Measurements from ENCODE around the gene LDHB.
"Not testable (repeated sequence)": the region's sequence is repeated elsewhere in the genome, so short reads cannot be mapped to it uniquely, and the experiment has no call there.

LDHB gene

DNA sequence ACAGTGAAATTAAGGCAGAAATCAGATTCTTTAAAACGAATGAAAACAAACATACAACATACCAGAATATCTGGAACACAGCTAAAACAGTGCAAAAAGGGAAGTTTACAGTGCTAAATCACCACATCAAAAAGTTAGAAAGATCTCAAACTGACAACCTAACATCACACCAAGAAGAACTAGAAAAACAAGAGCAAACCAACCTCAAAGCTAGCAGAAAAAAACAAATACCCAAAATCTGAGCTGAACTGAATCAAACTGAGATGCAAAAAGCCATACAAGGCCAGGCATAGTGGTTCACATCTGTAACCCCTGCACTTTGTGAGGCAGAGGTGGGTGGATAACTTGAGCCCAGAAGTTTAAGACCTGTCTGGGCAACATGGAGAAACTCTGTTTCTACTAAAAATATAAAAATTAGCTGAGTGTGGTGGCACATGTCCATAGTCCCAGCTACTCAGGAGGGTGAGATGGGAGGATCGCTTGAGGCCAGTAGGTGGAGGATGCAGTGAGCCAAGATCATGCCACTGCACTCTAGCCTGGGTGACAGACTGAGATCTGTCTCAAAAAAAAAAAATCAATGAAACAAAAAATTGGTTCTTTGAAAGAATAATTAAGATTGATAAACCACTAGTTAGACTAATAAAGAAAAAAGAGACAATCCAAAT lies 33.2 kb upstream of the LDHB start:
- TF ChIP-seq EZH2 (IDR thresholded peaks at IDR 0.05): no peak
- no peak for TF ChIP-seq POLR2AphosphoS5 (IDR thresholded peaks at IDR 0.05; ENCODE audit: borderline replicate concordance, low read depth, low read length)
- no peak for TF ChIP-seq FOXP2 (optimal IDR thresholded peaks at IDR 0.05; ENCODE audit: control extremely low read depth, extremely low read length, insufficient read depth)
- Histone ChIP-seq H3K36me3 (ENCODE audit: insufficient read depth, low read length) (no peaks in the 10 kb centered on the region), H3K9ac (ENCODE audit: insufficient read length) (no peak overlapping the region), H3K4me3 (no peak overlapping the region), H3K27ac (no peak overlapping the region), H3K9me3 (ENCODE audit: low read depth, low read length) (no peaks in the 10 kb centered on the region)
- no peak for DNase-seq (ENCODE audit: low read depth, low spot score)

DNA sequence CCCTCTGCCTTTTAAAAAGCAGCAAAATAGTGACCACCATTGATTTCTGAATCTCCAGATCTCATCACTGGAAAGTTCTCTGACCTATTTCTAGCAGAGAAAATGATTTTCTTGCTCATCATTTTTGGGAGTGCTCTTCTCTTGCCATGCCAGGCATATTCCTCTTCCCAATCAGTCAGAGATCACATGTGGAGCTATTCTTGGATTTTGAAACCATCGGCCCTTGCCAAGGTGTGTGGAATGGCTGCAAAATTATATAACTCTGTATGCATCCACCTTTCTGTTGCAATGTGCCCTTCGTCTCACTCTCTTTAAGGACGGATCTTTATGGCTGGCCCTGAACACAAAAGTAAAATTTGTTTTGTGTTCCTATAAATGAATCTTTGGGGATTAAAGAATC lies 25.5 kb upstream of the LDHB start:
- Histone ChIP-seq H3K9ac (ENCODE audit: insufficient read length) (no peak overlapping the region), H3K4me3 (no peak overlapping the region), H3K36me3 (ENCODE audit: insufficient read depth, low read length) (no peaks in the 10 kb centered on the region), H3K9me3 (ENCODE audit: low read depth, low read length) (no peaks in the 10 kb centered on the region), H3K27ac (no peak overlapping the region)
- DNase-seq (ENCODE audit: low read depth, low spot score): no peak
- TF ChIP-seq FOXP2 (optimal IDR thresholded peaks at IDR 0.05; ENCODE audit: control extremely low read depth, extremely low read length, insufficient read depth): no peak
- no peak for TF ChIP-seq EZH2 (IDR thresholded peaks at IDR 0.05)
- TF ChIP-seq POLR2AphosphoS5 (IDR thresholded peaks at IDR 0.05; ENCODE audit: borderline replicate concordance, low read depth, low read length): no peak

DNA sequence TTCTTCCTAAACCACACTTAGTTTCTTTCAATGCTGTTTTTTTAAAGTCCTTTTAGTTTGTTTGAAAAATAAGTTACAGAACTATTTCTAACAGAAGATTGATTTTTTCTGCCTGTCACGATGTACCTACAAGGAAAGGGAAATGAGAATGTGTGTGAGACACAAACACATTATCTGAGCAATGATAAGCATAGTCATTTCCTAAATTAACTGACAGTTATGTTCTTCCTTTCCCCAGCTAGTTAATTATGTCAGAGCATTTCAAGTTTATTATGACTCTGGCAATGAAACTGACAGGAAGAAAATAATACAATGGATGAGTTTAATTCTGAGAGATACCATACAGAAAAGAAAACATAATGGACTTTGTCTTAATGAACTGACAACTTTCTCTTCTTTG lies 21.3 kb upstream of the LDHB start:
- TF ChIP-seq FOXP2 (optimal IDR thresholded peaks at IDR 0.05; ENCODE audit: control extremely low read depth, extremely low read length, insufficient read depth) (no peak), POLR2AphosphoS5 (IDR thresholded peaks at IDR 0.05; ENCODE audit: borderline replicate concordance, low read depth, low read length) (no peak), EZH2 (IDR thresholded peaks at IDR 0.05) (no peak)
- Histone ChIP-seq H3K9me3 (ENCODE audit: low read depth, low read length) (no peaks in the 10 kb centered on the region), H3K27ac (no peak overlapping the region), H3K4me3 (no peak overlapping the region), H3K36me3 (ENCODE audit: insufficient read depth, low read length) (no peaks in the 10 kb centered on the region), H3K9ac (ENCODE audit: insufficient read length) (peak overlapping the region; percentile 11)
- no peak for DNase-seq (ENCODE audit: low read depth, low spot score)

DNA sequence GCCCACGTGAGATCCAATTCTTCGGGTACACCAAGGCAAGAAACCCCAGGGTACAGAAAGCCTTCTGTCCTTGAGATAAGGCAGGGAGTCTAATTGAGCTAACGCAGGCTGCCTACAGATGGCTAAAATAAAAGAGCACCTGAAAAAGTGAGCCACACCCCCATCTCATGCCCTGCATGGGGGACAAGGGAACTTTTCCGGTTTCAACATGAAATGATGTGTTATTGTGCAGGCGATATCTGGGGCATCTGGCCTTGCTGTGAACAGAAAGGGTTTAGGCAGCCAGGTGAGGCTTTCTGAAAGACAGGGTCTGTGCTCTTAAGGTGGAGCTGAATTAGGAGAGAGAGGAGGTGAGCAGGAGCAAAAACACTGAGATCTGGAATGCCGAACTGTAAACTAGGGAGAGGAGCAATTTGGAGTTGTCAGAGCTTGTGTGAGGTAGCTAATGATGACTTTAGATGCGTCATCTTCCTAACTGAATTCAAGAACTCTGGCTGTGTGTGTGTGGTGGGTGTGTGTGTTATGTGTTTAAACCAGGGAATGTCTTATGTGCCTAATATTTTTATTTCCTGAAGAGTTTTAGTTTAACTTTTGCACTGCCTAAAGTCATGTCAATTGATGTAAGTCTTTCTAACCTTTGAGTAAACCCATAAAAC lies 20.1 kb upstream of the LDHB start:
- TF ChIP-seq EZH2 (IDR thresholded peaks at IDR 0.05): no peak
- TF ChIP-seq POLR2AphosphoS5 (IDR thresholded peaks at IDR 0.05; ENCODE audit: borderline replicate concordance, low read depth, low read length): no peak
- TF ChIP-seq FOXP2 (optimal IDR thresholded peaks at IDR 0.05; ENCODE audit: control extremely low read depth, extremely low read length, insufficient read depth): no peak
- no peaks in the 10 kb centered on the region for H3K36me3 ChIP-seq (ENCODE audit: insufficient read depth, low read length)
- no peak overlapping the region for H3K27ac ChIP-seq
- H3K9ac ChIP-seq (ENCODE audit: insufficient read length): no peak overlapping the region
- H3K9me3 ChIP-seq (ENCODE audit: low read depth, low read length): no peaks in the 10 kb centered on the region
- H3K4me3 ChIP-seq: no peak overlapping the region
- no peak for DNase-seq (ENCODE audit: low read depth, low spot score)

DNA sequence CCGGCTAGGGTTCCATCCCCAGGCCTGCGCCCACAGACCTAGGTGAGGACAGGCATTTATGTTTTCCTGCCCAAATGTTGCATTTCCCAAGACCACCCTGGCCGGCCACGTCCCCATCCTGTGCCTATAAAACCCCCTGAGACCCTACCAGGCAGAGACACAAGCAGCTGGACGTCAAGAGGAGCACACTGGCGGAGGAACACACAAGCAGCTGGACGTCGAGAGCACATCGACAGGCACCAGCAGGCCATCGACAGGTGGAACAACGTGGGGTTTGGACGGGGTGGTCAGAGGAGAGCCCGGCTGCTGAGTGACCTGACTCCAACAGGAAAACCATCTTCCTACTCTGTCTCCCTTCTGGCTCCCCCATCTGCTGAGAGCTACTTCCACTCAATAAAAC lies 19.6 kb upstream of the LDHB start:
- Histone ChIP-seq H3K9ac (ENCODE audit: insufficient read length) (no peak overlapping the region), H3K27ac (no peak overlapping the region), H3K36me3 (ENCODE audit: insufficient read depth, low read length) (no peaks in the 10 kb centered on the region), H3K9me3 (ENCODE audit: low read depth, low read length) (no peaks in the 10 kb centered on the region), H3K4me3 (no peak overlapping the region)
- DNase-seq (ENCODE audit: low read depth, low spot score): no peak
- TF ChIP-seq EZH2 (IDR thresholded peaks at IDR 0.05) (no peak), POLR2AphosphoS5 (IDR thresholded peaks at IDR 0.05; ENCODE audit: borderline replicate concordance, low read depth, low read length) (no peak)

DNA sequence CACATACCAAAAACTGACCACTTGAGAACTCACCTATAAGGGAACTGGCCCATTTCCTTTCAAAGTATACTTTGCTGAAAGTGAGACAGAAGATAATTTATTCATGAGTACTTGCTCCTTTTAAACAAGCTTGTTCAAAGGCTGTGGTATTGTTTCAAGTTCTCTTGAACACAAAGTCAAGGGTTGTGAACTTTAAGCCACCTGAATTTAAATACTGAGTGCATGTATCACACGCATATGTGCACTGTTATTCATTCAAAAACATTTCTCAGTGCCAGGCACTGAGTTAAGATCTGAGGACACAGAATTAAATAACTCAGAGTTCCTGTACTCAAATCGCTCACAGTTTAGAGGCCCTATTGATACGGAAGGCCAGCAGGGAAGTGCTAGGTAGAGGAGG lies 19.1 kb upstream of the LDHB start:
- no peak for TF ChIP-seq FOXP2 (optimal IDR thresholded peaks at IDR 0.05; ENCODE audit: control extremely low read depth, extremely low read length, insufficient read depth)
- TF ChIP-seq EZH2 (IDR thresholded peaks at IDR 0.05): no peak
- TF ChIP-seq POLR2AphosphoS5 (IDR thresholded peaks at IDR 0.05; ENCODE audit: borderline replicate concordance, low read depth, low read length): no peak
- H3K4me3 ChIP-seq: no peak overlapping the region
- no peak overlapping the region for H3K27ac ChIP-seq
- H3K9ac ChIP-seq (ENCODE audit: insufficient read length): no peak overlapping the region
- no peak for DNase-seq (ENCODE audit: low read depth, low spot score)
- H3K9me3 ChIP-seq (ENCODE audit: low read depth, low read length): no peaks in the 10 kb centered on the region
- no peaks in the 10 kb centered on the region for H3K36me3 ChIP-seq (ENCODE audit: insufficient read depth, low read length)

DNA sequence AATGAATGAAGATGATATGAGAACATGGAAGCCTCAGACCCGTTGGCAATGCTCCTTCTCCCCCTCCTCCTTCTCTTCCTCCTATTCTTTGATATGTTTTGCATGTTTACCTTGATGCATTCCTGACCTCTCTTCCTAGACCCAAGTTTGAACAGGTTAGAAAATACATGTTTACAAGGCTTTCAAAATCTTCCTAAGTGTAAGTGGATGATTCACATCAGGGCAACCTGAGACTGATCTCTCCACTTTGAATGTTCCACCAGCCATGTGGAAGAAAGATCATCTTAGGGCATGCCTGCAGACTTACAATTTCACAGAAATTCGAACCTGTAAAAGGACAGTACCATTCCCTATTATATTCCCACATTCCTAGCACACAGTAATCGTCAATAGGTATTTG lies 18.0 kb upstream of the LDHB start:
- TF ChIP-seq EZH2 (IDR thresholded peaks at IDR 0.05) (no peak), FOXP2 (optimal IDR thresholded peaks at IDR 0.05; ENCODE audit: control extremely low read depth, extremely low read length, insufficient read depth) (no peak), POLR2AphosphoS5 (IDR thresholded peaks at IDR 0.05; ENCODE audit: borderline replicate concordance, low read depth, low read length) (no peak)
- Histone ChIP-seq H3K36me3 (ENCODE audit: insufficient read depth, low read length) (no peaks in the 10 kb centered on the region), H3K9me3 (ENCODE audit: low read depth, low read length) (no peaks in the 10 kb centered on the region), H3K4me3 (no peak overlapping the region), H3K9ac (ENCODE audit: insufficient read length) (no peak overlapping the region), H3K27ac (no peak overlapping the region)
- DNase-seq (ENCODE audit: low read depth, low spot score): no peak

DNA sequence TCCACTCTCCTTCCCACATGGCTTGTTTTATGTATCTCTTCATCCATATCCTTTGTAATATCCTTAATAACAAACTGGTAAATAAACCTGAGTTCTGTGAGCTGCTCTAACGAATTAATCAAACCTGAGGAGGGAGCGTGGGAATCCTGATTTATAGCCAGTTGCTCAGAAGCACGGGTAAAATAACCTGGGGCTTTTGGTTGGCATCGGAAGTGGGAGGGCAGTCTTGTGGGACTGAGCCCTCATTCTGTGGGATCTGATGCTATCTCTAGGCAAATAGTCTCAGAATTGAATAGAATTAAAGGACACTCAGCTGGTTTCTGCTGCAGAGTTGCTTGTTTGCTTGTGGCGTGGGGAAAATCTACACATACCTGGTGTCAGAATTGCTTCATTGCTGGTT lies 17.5 kb upstream of the LDHB start:
- TF ChIP-seq FOXP2 (optimal IDR thresholded peaks at IDR 0.05; ENCODE audit: control extremely low read depth, extremely low read length, insufficient read depth) (no peak), POLR2AphosphoS5 (IDR thresholded peaks at IDR 0.05; ENCODE audit: borderline replicate concordance, low read depth, low read length) (no peak), EZH2 (IDR thresholded peaks at IDR 0.05) (no peak)
- H3K4me3 ChIP-seq: no peak overlapping the region
- no peak overlapping the region for H3K9ac ChIP-seq (ENCODE audit: insufficient read length)
- H3K9me3 ChIP-seq (ENCODE audit: low read depth, low read length): no peaks in the 10 kb centered on the region
- no peak overlapping the region for H3K27ac ChIP-seq
- H3K36me3 ChIP-seq (ENCODE audit: insufficient read depth, low read length): no peaks in the 10 kb centered on the region
- no peak for DNase-seq (ENCODE audit: low read depth, low spot score)

DNA sequence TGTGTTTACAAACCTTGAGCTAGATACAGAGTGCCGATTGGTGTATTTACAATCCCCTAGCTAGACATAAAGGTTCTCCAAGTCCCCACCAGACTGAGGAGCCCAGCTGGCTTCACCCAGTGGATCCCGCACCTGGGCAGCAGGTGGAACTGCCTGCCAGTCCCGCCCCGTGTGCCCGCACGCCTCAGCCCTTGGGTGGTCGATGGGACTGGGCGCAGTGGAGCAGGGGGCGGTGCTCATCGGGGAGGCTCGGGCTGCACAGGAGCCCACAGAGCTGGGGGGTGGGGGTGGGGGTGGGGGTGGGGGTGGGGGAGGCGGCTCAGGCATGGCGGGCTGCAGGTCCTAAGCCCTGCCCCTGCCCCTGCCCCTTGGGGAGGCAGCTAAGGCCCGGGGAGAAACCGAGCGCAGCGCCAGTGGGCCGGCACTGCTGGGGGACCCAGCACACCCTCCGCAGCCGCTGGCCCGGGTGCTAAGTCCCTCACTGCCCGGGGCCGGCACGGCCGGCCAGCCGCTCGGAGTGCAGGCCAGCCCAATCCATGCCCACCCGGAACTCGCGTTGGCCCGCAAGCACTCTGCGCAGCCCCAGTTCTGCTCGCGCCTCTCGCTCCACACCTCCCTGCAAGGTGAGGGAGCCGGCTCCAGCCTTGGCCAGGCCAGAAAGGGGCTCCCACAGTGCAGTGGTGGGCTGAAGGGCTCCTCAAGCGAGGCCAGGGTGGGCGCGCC lies 16.3 kb upstream of the LDHB start:
- not testable (repeated sequence) for DNase-seq (ENCODE audit: low read depth, low spot score); H3K9ac ChIP-seq (ENCODE audit: insufficient read length); H3K36me3 ChIP-seq (ENCODE audit: insufficient read depth, low read length); H3K4me3 ChIP-seq; H3K27ac ChIP-seq; H3K9me3 ChIP-seq (ENCODE audit: low read depth, low read length)
